ENCODE results near the gene SLC9C1. TPM values are rescaled to one million over a fixed set of nuclear protein-coding genes. Genes with fewer than 3 reads are reported as not detected.

SLC9C1 gene
- polyA plus RNA-seq, 1 donor (not counting 4 experiments of a cell fraction or from before 2014, with no cell fraction given) = not detected

- H2AFZ ChIP-seq (ENCODE audit: control insufficient read depth, low read length) = no peak overlapping the region
- peak overlapping the region; percentile 34 for H3K27ac ChIP-seq (ENCODE audit: control insufficient read depth, insufficient read depth, low read length)
- no peaks in the 10 kb centered on the region for H3K9me3 ChIP-seq (ENCODE audit: control insufficient read depth, low read depth, low read length)
- no peaks in the 10 kb centered on the region for H3K27me3 ChIP-seq (ENCODE audit: control insufficient read depth, extremely low read depth, insufficient read depth, low read length)
- TF ChIP-seq EZH2 (IDR thresholded peaks at IDR 0.05; ENCODE audit: low read length) = no peak
- no peak for TF ChIP-seq CTCF (optimal IDR thresholded peaks at IDR 0.05 in 1 of 3, IDR thresholded peaks at IDR 0.05 in 1 of 3, conservative IDR thresholded peaks at IDR 0.05 in 1 of 3; ENCODE audit: extremely low read depth in 1 of 3, insufficient read depth in 2 of 3, low read length in 3 of 3)
- no peak for FAIRE-seq
- no peaks in the 10 kb centered on the region for H3K9me1 ChIP-seq (ENCODE audit: control insufficient read depth, extremely low read depth, insufficient read depth, low read length)
- H3K4me2 ChIP-seq (ENCODE audit: control insufficient read depth, extremely low read depth, insufficient read depth, low read depth, low read length) = no peak overlapping the region
- H3K79me2 ChIP-seq (ENCODE audit: control insufficient read depth, insufficient read depth, low read length) = peaks cover 52% of the 10 kb centered on the region
- peaks cover under 1% of the 10 kb centered on the region for H4K20me1 ChIP-seq (ENCODE audit: control insufficient read depth, extremely low read depth, insufficient read depth, low read length)
- DNase-seq (ENCODE audit: low read depth, low spot score) = no peak
- peaks cover 3 to 9% of the 10 kb centered on the region in 2 experiments for H3K36me3 ChIP-seq (ENCODE audit: control insufficient read depth in 2 of 2, extremely low read depth in 1 of 2, insufficient read depth in 2 of 2, low read length in 2 of 2)
- H3K4me3 ChIP-seq (ENCODE audit: control insufficient read depth in 2 of 3, extremely low read depth in 1 of 3, insufficient read depth in 2 of 3, low read depth in 1 of 3, low read length in 3 of 3) = no peak overlapping the region
- no peak overlapping the region for H3K9ac ChIP-seq (ENCODE audit: control insufficient read depth, extremely low read depth, insufficient read depth, low read length)
- peaks cover 32% of the 10 kb centered on the region for H3K4me1 ChIP-seq (ENCODE audit: control insufficient read depth, extremely low read depth, insufficient read depth, low read length)
- dilution Hi-C loops (cut with MboI; ENCODE audit: extremely low pct_ligation_motif_present, low sequenced_read_pairs) = no loop called here
Observed at GRCh38 chr3:112095731-112096130, 198.3 kb downstream of the SLC9C1 start.

- H3K4me1 ChIP-seq (ENCODE audit: control insufficient read depth, extremely low read depth, insufficient read depth, low read length) = peaks cover 39% of the 10 kb centered on the region
- no peak for FAIRE-seq
- peaks cover 54% of the 10 kb centered on the region for H3K79me2 ChIP-seq (ENCODE audit: control insufficient read depth, insufficient read depth, low read length)
Observed at GRCh38 chr3:112093180-112093522, 200.9 kb downstream of the SLC9C1 start.

More at GRCh38 chr3:112093180-112093522, 200.9 kb downstream of the SLC9C1 start:
- H2AFZ ChIP-seq (ENCODE audit: control insufficient read depth, low read length) = no peak overlapping the region
- H3K9me3 ChIP-seq (ENCODE audit: control insufficient read depth, low read depth, low read length) = no peaks in the 10 kb centered on the region
- H3K4me3 ChIP-seq (ENCODE audit: control insufficient read depth in 2 of 3, extremely low read depth in 1 of 3, insufficient read depth in 2 of 3, low read depth in 1 of 3, low read length in 3 of 3) = no peak overlapping the region
- H3K27ac ChIP-seq (ENCODE audit: control insufficient read depth, insufficient read depth, low read length) = no peak overlapping the region
- TF ChIP-seq EZH2 (IDR thresholded peaks at IDR 0.05; ENCODE audit: low read length) (no peak), CTCF (optimal IDR thresholded peaks at IDR 0.05 in 1 of 3, IDR thresholded peaks at IDR 0.05 in 1 of 3, conservative IDR thresholded peaks at IDR 0.05 in 1 of 3; ENCODE audit: extremely low read depth in 1 of 3, insufficient read depth in 2 of 3, low read length in 3 of 3) (no peak)
- peaks cover 5% of the 10 kb centered on the region for H3K9me1 ChIP-seq (ENCODE audit: control insufficient read depth, extremely low read depth, insufficient read depth, low read length)
- no peaks in the 10 kb centered on the region for H3K27me3 ChIP-seq (ENCODE audit: control insufficient read depth, extremely low read depth, insufficient read depth, low read length)
- no peak overlapping the region for H3K9ac ChIP-seq (ENCODE audit: control insufficient read depth, extremely low read depth, insufficient read depth, low read length)
- dilution Hi-C loops (cut with MboI; ENCODE audit: extremely low pct_ligation_motif_present, low sequenced_read_pairs) = no loop called here
- peaks cover 7% of the 10 kb centered on the region for H4K20me1 ChIP-seq (ENCODE audit: control insufficient read depth, extremely low read depth, insufficient read depth, low read length)
- peaks cover 5 to 12% of the 10 kb centered on the region in 2 experiments for H3K36me3 ChIP-seq (ENCODE audit: control insufficient read depth in 2 of 2, extremely low read depth in 1 of 2, insufficient read depth in 2 of 2, low read length in 2 of 2)
- DNase-seq (ENCODE audit: low read depth, low spot score) = no peak
- H3K4me2 ChIP-seq (ENCODE audit: control insufficient read depth, extremely low read depth, insufficient read depth, low read depth, low read length) = no peak overlapping the region

Measured in keratinocyte (primary cell).